OCI-LY3 (cell line): ENCODE measurements around the gene RHOD.

Experiments
- EZH2phosphoT487 ChIP-seq: fragments of 200-600 bp; shearing (Covaris generic); IDR thresholded peaks from 2 replicates; pipeline ENCODE4 v1.6.1; 2018; ENCODE audit warnings: antibody characterized with exemption, mixed run types, low read depth
- TF ChIP-seq, protein P1 (sequence below): fragments of 200-600, 300-600 bp; sonication (generic); IDR thresholded peaks from 2 replicates; pipeline ENCODE4 v1.5.1; 2014; ENCODE audit warnings: antibody characterized with exemption, low read length, low read depth

DNA sequence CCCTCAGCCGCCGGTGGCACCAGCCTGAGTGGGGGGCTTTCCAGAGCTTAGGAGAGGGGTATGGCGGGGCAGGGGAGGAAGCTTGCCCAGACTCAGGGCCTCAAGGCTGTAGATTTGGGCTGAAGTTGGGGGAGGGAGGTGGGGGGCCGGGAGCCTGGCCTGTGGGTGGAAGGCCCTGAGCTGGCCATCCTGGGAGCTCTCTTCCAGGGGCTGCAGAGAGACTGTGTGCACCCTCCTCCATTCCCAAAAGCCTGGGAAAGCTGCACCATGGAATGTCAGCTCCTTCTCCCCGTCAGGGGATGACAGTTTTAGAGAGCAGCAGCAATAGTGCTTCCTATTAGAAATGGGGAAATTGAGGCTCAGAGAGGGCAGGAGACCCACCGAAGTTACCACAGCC lies 32.7 kb upstream of the RHOD start:
- TF ChIP-seq, protein P1, sequence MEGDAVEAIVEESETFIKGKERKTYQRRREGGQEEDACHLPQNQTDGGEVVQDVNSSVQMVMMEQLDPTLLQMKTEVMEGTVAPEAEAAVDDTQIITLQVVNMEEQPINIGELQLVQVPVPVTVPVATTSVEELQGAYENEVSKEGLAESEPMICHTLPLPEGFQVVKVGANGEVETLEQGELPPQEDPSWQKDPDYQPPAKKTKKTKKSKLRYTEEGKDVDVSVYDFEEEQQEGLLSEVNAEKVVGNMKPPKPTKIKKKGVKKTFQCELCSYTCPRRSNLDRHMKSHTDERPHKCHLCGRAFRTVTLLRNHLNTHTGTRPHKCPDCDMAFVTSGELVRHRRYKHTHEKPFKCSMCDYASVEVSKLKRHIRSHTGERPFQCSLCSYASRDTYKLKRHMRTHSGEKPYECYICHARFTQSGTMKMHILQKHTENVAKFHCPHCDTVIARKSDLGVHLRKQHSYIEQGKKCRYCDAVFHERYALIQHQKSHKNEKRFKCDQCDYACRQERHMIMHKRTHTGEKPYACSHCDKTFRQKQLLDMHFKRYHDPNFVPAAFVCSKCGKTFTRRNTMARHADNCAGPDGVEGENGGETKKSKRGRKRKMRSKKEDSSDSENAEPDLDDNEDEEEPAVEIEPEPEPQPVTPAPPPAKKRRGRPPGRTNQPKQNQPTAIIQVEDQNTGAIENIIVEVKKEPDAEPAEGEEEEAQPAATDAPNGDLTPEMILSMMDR, result no peak
- TF ChIP-seq EZH2phosphoT487, result no peak
